Epithelial cell of proximal tubule (primary cell): ENCODE data around the gene CSF1. TPM values are rescaled to one million over a fixed set of nuclear protein-coding genes. Genes with fewer than 3 reads are reported as not detected.
"Not testable (repeated sequence)": the region's sequence is repeated elsewhere in the genome, so short reads cannot be mapped to it uniquely, and the experiment has no call there.

Experiments
- DNase-seq: peaks from one replicate; pipeline ENCODE4 v3.0.0-alpha.2; 2011; ENCODE audit warnings: low read depth
- H3K4me3 ChIP-seq: 2 replicates; pipeline ENCODE4 v1.5.1; 2011; ENCODE audit warnings: low read depth, mild to moderate bottlenecking, low read length
- total RNA-seq: library from RNA; depleted of rRNA; stranded (reverse); fragments of >200 nt; gene quantifications from 2 replicates; pipeline ENCODE4 v1.2.3, GENCODE V29; 2015
- TF ChIP-seq, protein P1 (sequence below): conservative IDR thresholded peaks from 2 replicates; pipeline ENCODE4 v1.5.1; 2012; ENCODE audit warnings: low read depth, mild to moderate bottlenecking, low read length

CSF1 gene
- total RNA-seq, 1 donor from 2014 or later = 20.1 TPM

DNA sequence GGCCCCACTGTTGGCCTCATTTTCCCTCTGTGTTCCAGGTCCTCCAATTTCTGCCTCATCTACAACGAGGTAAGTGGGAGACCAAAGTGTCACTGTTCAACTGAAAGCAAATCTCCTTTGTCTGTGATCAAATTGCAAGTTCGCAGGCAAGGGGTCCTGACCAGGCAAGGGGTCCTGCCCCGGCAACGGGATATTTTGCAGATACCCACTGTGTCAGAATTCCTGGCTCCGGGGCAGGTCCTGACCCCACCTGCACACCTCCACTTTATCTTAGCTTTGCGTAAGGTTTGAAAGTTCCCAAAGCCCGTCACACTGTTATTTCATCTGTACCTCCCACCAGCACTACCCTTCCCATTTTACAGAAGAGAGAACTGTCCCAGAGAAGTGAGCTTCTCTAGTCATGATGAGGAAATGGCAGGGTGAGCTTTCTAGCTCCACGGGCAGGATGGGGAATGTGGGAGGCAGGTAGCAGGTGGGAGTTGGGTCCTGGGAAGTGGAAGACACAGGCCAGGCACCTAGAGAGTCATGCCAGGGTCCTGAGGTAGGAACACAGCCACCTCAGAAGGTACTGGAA lies 32.0 kb upstream of the CSF1 start:
- no peak overlapping the region for H3K4me3 ChIP-seq
- TF ChIP-seq, protein P1, sequence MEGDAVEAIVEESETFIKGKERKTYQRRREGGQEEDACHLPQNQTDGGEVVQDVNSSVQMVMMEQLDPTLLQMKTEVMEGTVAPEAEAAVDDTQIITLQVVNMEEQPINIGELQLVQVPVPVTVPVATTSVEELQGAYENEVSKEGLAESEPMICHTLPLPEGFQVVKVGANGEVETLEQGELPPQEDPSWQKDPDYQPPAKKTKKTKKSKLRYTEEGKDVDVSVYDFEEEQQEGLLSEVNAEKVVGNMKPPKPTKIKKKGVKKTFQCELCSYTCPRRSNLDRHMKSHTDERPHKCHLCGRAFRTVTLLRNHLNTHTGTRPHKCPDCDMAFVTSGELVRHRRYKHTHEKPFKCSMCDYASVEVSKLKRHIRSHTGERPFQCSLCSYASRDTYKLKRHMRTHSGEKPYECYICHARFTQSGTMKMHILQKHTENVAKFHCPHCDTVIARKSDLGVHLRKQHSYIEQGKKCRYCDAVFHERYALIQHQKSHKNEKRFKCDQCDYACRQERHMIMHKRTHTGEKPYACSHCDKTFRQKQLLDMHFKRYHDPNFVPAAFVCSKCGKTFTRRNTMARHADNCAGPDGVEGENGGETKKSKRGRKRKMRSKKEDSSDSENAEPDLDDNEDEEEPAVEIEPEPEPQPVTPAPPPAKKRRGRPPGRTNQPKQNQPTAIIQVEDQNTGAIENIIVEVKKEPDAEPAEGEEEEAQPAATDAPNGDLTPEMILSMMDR = no peak
- DNase-seq = no peak

DNA sequence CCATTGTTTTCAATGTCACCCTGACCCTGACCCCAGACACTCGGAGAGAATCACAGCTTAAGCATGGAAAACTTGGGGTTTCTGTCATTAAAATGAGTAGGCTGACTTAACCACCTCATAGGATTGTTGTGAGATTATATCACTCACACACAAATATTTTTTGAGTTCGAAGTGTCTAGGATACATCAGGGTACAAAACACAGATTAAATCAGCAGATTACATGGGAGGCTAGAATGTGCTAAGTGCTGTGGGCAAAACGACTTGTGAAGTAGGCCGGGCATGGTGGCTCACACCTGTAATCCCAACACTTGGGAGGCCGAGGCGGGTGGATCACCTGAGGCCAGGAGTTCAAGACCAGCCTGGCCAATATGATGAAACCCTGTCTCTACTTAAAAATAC lies 31.3 kb upstream of the CSF1 start:
- DNase-seq, H3K4me3 ChIP-seq: not testable (repeated sequence)

DNA sequence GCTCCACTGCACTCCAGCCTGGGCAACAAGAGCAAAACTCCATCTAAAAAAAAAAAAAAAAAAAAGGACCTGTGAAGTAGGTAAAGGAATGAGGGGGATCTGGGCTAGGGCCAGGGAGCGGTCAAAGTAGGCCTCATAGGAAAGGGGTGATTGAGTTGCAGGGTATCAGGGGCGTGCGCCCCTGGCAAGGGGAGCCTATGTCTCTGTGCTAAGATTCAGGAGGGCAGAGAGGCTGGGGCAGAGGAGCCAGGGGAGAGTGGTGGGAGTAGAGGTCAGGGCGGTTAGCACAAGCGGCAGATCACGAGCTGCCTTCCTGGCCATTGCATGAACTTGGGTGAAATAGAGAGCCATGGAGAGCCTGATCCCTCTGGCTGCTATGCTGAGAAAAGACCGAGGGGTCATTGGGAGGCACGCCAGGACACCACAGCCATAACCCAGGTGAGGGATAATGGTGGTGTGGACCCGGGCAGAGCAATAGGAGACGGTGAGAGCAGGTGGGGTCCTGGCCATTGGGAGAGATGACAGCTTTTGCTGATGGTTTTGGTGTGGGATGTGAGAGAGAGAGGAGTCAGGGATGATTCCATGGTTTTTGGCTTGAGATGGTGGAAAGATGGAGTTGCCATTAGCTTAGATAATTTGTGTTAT lies 30.6 kb upstream of the CSF1 start:
- TF ChIP-seq, protein P1 = no peak
- H3K4me3 ChIP-seq = no peak overlapping the region
- DNase-seq = no peak

DNA sequence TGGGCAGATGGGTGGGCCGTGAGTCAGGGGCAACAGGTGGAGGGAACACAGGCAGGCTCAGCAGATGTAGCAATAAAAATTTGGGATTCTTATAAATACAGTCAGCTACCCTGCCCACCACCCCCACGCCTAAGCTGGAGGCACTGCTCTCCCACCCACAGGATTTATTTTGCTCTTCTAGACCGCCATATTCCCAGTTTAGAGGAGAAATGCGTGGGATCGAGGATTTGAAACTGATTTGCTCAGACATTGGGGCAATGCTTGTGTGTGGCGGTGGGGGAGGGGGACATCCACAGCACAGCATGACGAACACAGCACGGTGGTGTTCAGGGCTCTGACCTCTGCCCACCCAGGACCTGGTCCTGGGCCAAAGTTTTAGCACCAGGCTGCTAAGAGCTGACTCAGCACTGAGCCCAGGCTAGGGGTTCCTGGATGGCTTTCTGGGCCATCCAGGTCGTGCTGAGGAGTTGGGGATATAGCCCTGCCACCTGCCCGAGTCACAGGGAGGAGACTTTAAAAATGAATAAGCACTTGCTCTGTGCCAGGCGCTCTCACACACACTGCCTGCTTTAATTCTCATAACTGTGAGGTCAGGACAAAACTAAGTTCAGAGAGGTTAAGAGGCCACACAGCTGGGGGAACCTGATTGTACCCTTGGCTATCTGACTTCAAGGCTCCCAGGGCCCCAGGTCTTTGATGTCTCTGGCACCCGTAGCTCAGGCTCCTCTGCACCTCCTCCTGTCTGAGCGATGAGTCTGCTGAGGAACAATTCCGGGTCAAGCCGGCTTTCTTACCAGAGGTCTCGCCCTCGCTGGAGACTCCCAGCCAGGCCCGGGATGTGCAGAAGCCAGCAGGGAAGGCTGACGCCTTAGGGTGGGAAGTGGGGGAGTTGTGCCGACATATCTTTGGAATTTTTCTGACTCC lies 29.4 kb upstream of the CSF1 start:
- TF ChIP-seq, protein P1 = no peak
- no peak overlapping the region for H3K4me3 ChIP-seq
- no peak for DNase-seq

DNA sequence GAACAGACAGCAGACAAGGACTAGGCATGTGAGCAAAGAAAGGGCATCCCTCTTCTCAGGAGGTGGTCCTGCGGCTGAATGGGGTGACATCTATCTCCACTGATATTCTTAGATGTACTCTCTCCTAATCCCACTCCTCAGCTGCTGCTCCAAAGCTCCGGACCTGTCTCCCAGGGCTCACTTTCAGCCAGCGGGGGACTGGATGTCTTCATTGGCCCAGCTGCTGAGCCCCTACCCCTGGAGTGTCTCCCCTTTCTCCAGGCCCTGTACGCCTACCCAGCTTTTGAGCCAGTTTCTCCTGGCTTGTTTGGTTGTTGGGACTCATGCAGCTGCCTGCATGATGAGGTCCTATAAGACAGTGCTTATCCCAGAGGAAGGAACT lies 28.8 kb upstream of the CSF1 start:
- no peak overlapping the region for H3K4me3 ChIP-seq
- DNase-seq = no peak
- TF ChIP-seq, protein P1 = no peak

DNA sequence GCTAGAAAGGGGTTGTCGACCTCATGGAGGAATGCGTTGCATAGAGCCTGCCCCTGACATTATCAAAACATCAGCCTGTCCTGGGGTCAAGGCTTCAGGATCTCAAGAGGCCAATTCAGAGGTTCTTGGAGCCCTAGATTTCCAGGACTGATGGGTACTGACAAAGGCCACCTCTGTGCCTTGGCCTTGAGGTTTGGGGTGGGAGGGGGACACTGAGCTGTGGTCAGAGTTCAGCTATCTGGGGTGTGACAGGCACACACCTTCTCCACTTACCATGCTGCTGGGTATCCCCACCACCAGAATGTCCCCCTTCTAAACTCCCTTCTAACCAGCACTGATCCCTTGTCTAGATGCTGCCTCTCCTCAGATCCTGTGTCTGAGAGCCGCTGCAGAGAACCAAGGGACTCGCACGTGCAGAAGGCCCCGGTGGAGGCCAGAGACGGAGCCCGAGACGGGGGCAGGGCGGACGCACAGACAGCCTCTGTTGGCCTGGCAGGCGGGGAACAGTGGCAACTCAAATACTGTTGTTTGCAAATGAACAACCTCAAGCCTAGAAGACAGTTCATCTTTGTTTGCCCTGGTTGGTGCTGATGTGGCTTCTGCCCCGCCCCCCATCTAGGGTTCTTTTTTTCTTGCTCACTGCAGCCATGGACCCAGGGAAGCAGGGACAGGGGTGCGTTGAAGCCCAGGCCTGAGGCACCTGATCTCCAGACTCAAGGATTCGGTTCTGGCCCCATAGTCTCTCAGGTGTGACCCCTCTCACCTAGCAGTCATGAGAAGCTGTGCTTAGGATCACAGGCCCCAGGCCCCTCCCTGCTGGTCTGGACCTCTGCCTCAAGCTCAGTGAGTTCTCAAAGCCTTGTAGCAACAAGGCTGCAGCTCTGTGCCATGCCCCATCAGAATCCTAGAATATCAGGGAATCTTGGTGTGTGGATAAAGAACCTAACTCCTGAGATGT lies 28.1 kb upstream of the CSF1 start:
- TF ChIP-seq, protein P1 = no peak
- H3K4me3 ChIP-seq = no peak overlapping the region
- DNase-seq = no peak
